ENCODE results near the gene LRP4.
A peak's percentile ranks its signal among the peaks of the same experiment; 100 is the strongest.

Gene LRP4

GRCh38 chr11:46892109-46892508 is 26.2 kb downstream of the LRP4 start:
- no peak for TF ChIP-seq ZNF274 (IDR thresholded peaks at IDR 0.05; ENCODE audit: low read depth, low read length)
- no peak for TF ChIP-seq YY1 (IDR thresholded peaks at IDR 0.05; ENCODE audit: insufficient read depth, insufficient read length)
- no peak for TF ChIP-seq SUZ12 (IDR thresholded peaks at IDR 0.05; ENCODE audit: extremely low read depth, insufficient read depth, insufficient read length)
- no peak for DNase-seq (ENCODE audit: low read depth, low spot score)
- Histone ChIP-seq H3K36me3 (ENCODE audit: insufficient read depth, insufficient read length, low read length) (peaks cover 86% of the 10 kb centered on the region), H3K4me3 (ENCODE audit: insufficient read length, low read depth) (no peak overlapping the region), H3K4me1 (ENCODE audit: insufficient read depth, insufficient read length) (peaks cover 2% of the 10 kb centered on the region), H3K27me3 (ENCODE audit: insufficient read depth, insufficient read length) (no peaks in the 10 kb centered on the region), H3K9ac (ENCODE audit: insufficient read length, low read depth) (no peak overlapping the region), H3K9me3 (ENCODE audit: insufficient read depth, low read length) (no peaks in the 10 kb centered on the region)

GRCh38 chr11:46890665-46891064 is 27.7 kb downstream of the LRP4 start:
- Histone ChIP-seq H3K36me3 (ENCODE audit: insufficient read depth, insufficient read length, low read length) (peaks cover 86% of the 10 kb centered on the region), H3K9me3 (ENCODE audit: insufficient read depth, low read length) (no peaks in the 10 kb centered on the region), H3K4me3 (ENCODE audit: insufficient read length, low read depth) (no peak overlapping the region), H3K4me1 (ENCODE audit: insufficient read depth, insufficient read length) (no peaks in the 10 kb centered on the region), H3K9ac (ENCODE audit: insufficient read length, low read depth) (no peak overlapping the region), H3K27me3 (ENCODE audit: insufficient read depth, insufficient read length) (no peaks in the 10 kb centered on the region)
- TF ChIP-seq ZNF274 (IDR thresholded peaks at IDR 0.05; ENCODE audit: low read depth, low read length) (no peak), YY1 (IDR thresholded peaks at IDR 0.05; ENCODE audit: insufficient read depth, insufficient read length) (no peak), SUZ12 (IDR thresholded peaks at IDR 0.05; ENCODE audit: extremely low read depth, insufficient read depth, insufficient read length) (no peak)
- DNase-seq (ENCODE audit: low read depth, low spot score) = no peak

- TF ChIP-seq YY1 (IDR thresholded peaks at IDR 0.05; ENCODE audit: insufficient read depth, insufficient read length) = no peak
- no peak for TF ChIP-seq ZNF274 (IDR thresholded peaks at IDR 0.05; ENCODE audit: low read depth, low read length)
- TF ChIP-seq SUZ12 (IDR thresholded peaks at IDR 0.05; ENCODE audit: extremely low read depth, insufficient read depth, insufficient read length) = no peak
- H3K9ac ChIP-seq (ENCODE audit: insufficient read length, low read depth) = no peak overlapping the region
- H3K27me3 ChIP-seq (ENCODE audit: insufficient read depth, insufficient read length) = no peaks in the 10 kb centered on the region
- no peaks in the 10 kb centered on the region for H3K4me1 ChIP-seq (ENCODE audit: insufficient read depth, insufficient read length)
- no peak overlapping the region for H3K4me3 ChIP-seq (ENCODE audit: insufficient read length, low read depth)
- DNase-seq (ENCODE audit: low read depth, low spot score) = peak; percentile 59
- H3K9me3 ChIP-seq (ENCODE audit: insufficient read depth, low read length) = no peaks in the 10 kb centered on the region
- H3K36me3 ChIP-seq (ENCODE audit: insufficient read depth, insufficient read length, low read length) = peaks cover 85% of the 10 kb centered on the region
These were observed 28.5 kb downstream of the LRP4 start for GRCh38 chr11:46889689-46890475.

GRCh38 chr11:46889251-46889650 is 29.1 kb downstream of the LRP4 start:
- no peak for DNase-seq (ENCODE audit: low read depth, low spot score)
- Histone ChIP-seq H3K9me3 (ENCODE audit: insufficient read depth, low read length) (no peaks in the 10 kb centered on the region), H3K27me3 (ENCODE audit: insufficient read depth, insufficient read length) (no peaks in the 10 kb centered on the region), H3K4me1 (ENCODE audit: insufficient read depth, insufficient read length) (no peaks in the 10 kb centered on the region), H3K4me3 (ENCODE audit: insufficient read length, low read depth) (no peak overlapping the region), H3K36me3 (ENCODE audit: insufficient read depth, insufficient read length, low read length) (peaks cover 80% of the 10 kb centered on the region), H3K9ac (ENCODE audit: insufficient read length, low read depth) (no peak overlapping the region)
- TF ChIP-seq YY1 (IDR thresholded peaks at IDR 0.05; ENCODE audit: insufficient read depth, insufficient read length) (no peak), ZNF274 (IDR thresholded peaks at IDR 0.05; ENCODE audit: low read depth, low read length) (no peak), SUZ12 (IDR thresholded peaks at IDR 0.05; ENCODE audit: extremely low read depth, insufficient read depth, insufficient read length) (no peak)

GRCh38 chr11:46888636-46889035 is 29.7 kb downstream of the LRP4 start:
- no peak for DNase-seq (ENCODE audit: low read depth, low spot score)
- no peak for TF ChIP-seq YY1 (IDR thresholded peaks at IDR 0.05; ENCODE audit: insufficient read depth, insufficient read length)
- no peak for TF ChIP-seq SUZ12 (IDR thresholded peaks at IDR 0.05; ENCODE audit: extremely low read depth, insufficient read depth, insufficient read length)
- TF ChIP-seq ZNF274 (IDR thresholded peaks at IDR 0.05; ENCODE audit: low read depth, low read length) = no peak
- Histone ChIP-seq H3K36me3 (ENCODE audit: insufficient read depth, insufficient read length, low read length) (peaks cover 83% of the 10 kb centered on the region), H3K27me3 (ENCODE audit: insufficient read depth, insufficient read length) (no peaks in the 10 kb centered on the region), H3K9me3 (ENCODE audit: insufficient read depth, low read length) (no peaks in the 10 kb centered on the region), H3K4me1 (ENCODE audit: insufficient read depth, insufficient read length) (no peaks in the 10 kb centered on the region), H3K4me3 (ENCODE audit: insufficient read length, low read depth) (no peak overlapping the region), H3K9ac (ENCODE audit: insufficient read length, low read depth) (no peak overlapping the region)

- TF ChIP-seq YY1 (IDR thresholded peaks at IDR 0.05; ENCODE audit: insufficient read depth, insufficient read length) = no peak
- Histone ChIP-seq H3K4me3 (ENCODE audit: insufficient read length, low read depth) (no peak overlapping the region), H3K36me3 (ENCODE audit: insufficient read depth, insufficient read length, low read length) (peaks cover 82% of the 10 kb centered on the region), H3K9me3 (ENCODE audit: insufficient read depth, low read length) (no peaks in the 10 kb centered on the region), H3K4me1 (ENCODE audit: insufficient read depth, insufficient read length) (no peaks in the 10 kb centered on the region), H3K9ac (ENCODE audit: insufficient read length, low read depth) (no peak overlapping the region), H3K27me3 (ENCODE audit: insufficient read depth, insufficient read length) (no peaks in the 10 kb centered on the region)
- no peak for DNase-seq (ENCODE audit: low read depth, low spot score)
These were observed 32.1 kb downstream of the LRP4 start for GRCh38 chr11:46886211-46886610.

GRCh38 chr11:46879056-46879585 is 39.2 kb downstream of the LRP4 start:
- no peak for DNase-seq (ENCODE audit: low read depth, low spot score)
- Histone ChIP-seq H3K4me1 (ENCODE audit: insufficient read depth, insufficient read length) (no peaks in the 10 kb centered on the region), H3K4me3 (ENCODE audit: insufficient read length, low read depth) (no peak overlapping the region), H3K36me3 (ENCODE audit: insufficient read depth, insufficient read length, low read length) (peaks cover 92% of the 10 kb centered on the region), H3K27me3 (ENCODE audit: insufficient read depth, insufficient read length) (no peaks in the 10 kb centered on the region), H3K9me3 (ENCODE audit: insufficient read depth, low read length) (no peaks in the 10 kb centered on the region), H3K9ac (ENCODE audit: insufficient read length, low read depth) (no peak overlapping the region)
- TF ChIP-seq SUZ12 (IDR thresholded peaks at IDR 0.05; ENCODE audit: extremely low read depth, insufficient read depth, insufficient read length) (no peak), YY1 (IDR thresholded peaks at IDR 0.05; ENCODE audit: insufficient read depth, insufficient read length) (no peak), ZNF274 (IDR thresholded peaks at IDR 0.05; ENCODE audit: low read depth, low read length) (no peak)
